Measurements from ENCODE around the gene MED25. TPM values are rescaled to one million over a fixed set of nuclear protein-coding genes. Genes with fewer than 3 reads are reported as not detected.

MED25 gene
- polyA plus RNA-seq, 3 donors = 21.8 to 38.8 (median 22.4) TPM

GRCh38 chr19:49792829-49793560 lies 25.1 kb upstream of the MED25 start:
- no peak overlapping the region for H3K27ac ChIP-seq (ENCODE audit: low read depth, low read length)
- 91 to 93% (median 92%) methylated on average over 18 to 22 of the region's 22 CpGs for WGBS, 3 donors

GRCh38 chr19:49793561-49793840 lies 24.6 kb upstream of the MED25 start:
- WGBS, 3 donors = 91 to 93% (median 92%) methylated on average over 6 of the region's 6 CpGs

GRCh38 chr19:49795615-49796014 lies 22.5 kb upstream of the MED25 start:
- WGBS, 3 donors = 93 to 96% (median 93%) methylated on average over 20 of the region's 20 CpGs

More at GRCh38 chr19:49793561-49793840, 24.6 kb upstream of the MED25 start:
- H3K27ac ChIP-seq (ENCODE audit: low read depth, low read length) = no peak overlapping the region

GRCh38 chr19:49798574-49798973 lies 19.5 kb upstream of the MED25 start:
- H3K27ac ChIP-seq (ENCODE audit: low read depth, low read length) = no peak overlapping the region
- 91 to 97% (median 95%) methylated on average over 11 of the region's 11 CpGs for WGBS, 3 donors

More at GRCh38 chr19:49795615-49796014, 22.5 kb upstream of the MED25 start:
- no peak overlapping the region for H3K27ac ChIP-seq (ENCODE audit: low read depth, low read length)

GRCh38 chr19:49799271-49799797 lies 18.8 kb upstream of the MED25 start:
- WGBS, 3 donors = 88 to 95% (median 94%) methylated on average over 28 of the region's 28 CpGs

GRCh38 chr19:49799798-49800376 lies 18.2 kb upstream of the MED25 start:
- WGBS, 3 donors = 92 to 94% (median 93%) methylated on average over 25 of the region's 25 CpGs
- H3K27ac ChIP-seq (ENCODE audit: low read depth, low read length) = no peak overlapping the region

More at GRCh38 chr19:49799271-49799797, 18.8 kb upstream of the MED25 start:
- H3K27ac ChIP-seq (ENCODE audit: low read depth, low read length) = no peak overlapping the region

- 95 to 98% (median 95%) methylated on average over 10 of the region's 10 CpGs for WGBS, 3 donors
- no peak overlapping the region for H3K27ac ChIP-seq (ENCODE audit: low read depth, low read length)
These were observed 17.3 kb upstream of the MED25 start for GRCh38 chr19:49800771-49801170.

GRCh38 chr19:49801401-49801888 lies 16.6 kb upstream of the MED25 start:
- no peak overlapping the region for H3K27ac ChIP-seq (ENCODE audit: low read depth, low read length)
- WGBS, 3 donors = 72 to 80% (median 74%) methylated on average over 32 of the region's 32 CpGs

- H3K27ac ChIP-seq (ENCODE audit: low read depth, low read length) = no peak overlapping the region
These were observed 16.0 kb upstream of the MED25 start for GRCh38 chr19:49801966-49802661.

GRCh38 chr19:49802836-49803528 lies 15.1 kb upstream of the MED25 start:
- 70 to 82% (median 81%) methylated on average over 24 of the region's 24 CpGs for WGBS, 3 donors
- no peak overlapping the region for H3K27ac ChIP-seq (ENCODE audit: low read depth, low read length)

More at GRCh38 chr19:49801966-49802661, 16.0 kb upstream of the MED25 start:
- 55 to 61% (median 58%) methylated on average over 32 to 37 of the region's 38 CpGs for WGBS, 3 donors

- no peak overlapping the region for H3K27ac ChIP-seq (ENCODE audit: low read depth, low read length)
- WGBS, 3 donors = 81 to 92% (median 90%) methylated on average over 6 of the region's 6 CpGs
These were observed 14.6 kb upstream of the MED25 start for GRCh38 chr19:49803529-49803856.

- WGBS, 3 donors = 77 to 91% (median 90%) methylated on average over 19 to 20 of the region's 20 CpGs
- no peak overlapping the region for H3K27ac ChIP-seq (ENCODE audit: low read depth, low read length)
These were observed 12.1 kb upstream of the MED25 start for GRCh38 chr19:49805822-49806619.

GRCh38 chr19:49806620-49806959 lies 11.5 kb upstream of the MED25 start:
- 90 to 92% (median 91%) methylated on average over 8 of the region's 8 CpGs for WGBS, 3 donors
- H3K27ac ChIP-seq (ENCODE audit: low read depth, low read length) = no peak overlapping the region

- 69 to 85% (median 70%) methylated on average over 18 of the region's 18 CpGs for WGBS, 3 donors
- no peak overlapping the region for H3K27ac ChIP-seq (ENCODE audit: low read depth, low read length)
These were observed 10.8 kb upstream of the MED25 start for GRCh38 chr19:49807058-49807903.

GRCh38 chr19:49807904-49808675 lies 10.0 kb upstream of the MED25 start:
- WGBS, 3 donors = 78 to 82% (median 79%) methylated on average over 16 to 20 of the region's 20 CpGs
- H3K27ac ChIP-seq (ENCODE audit: low read depth, low read length) = no peak overlapping the region

GRCh38 chr19:49808711-49809159 lies 9.4 kb upstream of the MED25 start:
- no peak overlapping the region for H3K27ac ChIP-seq (ENCODE audit: low read depth, low read length)
- 2 to 4% (median 2%) methylated on average over 20 to 31 of the region's 31 CpGs for WGBS, 3 donors
